HS-27A (cell line): ENCODE measurements around the gene PDE4D.
"Not testable (repeated sequence)": the region's sequence is repeated elsewhere in the genome, so short reads cannot be mapped to it uniquely, and the experiment has no call there.

Experiments used
- DNase-seq: peaks from one replicate; pipeline ENCODE4 v3.0.0-alpha.2; 2012; ENCODE audit warnings: low read depth, missing footprints

PDE4D gene

GRCh38 chr5:58965677-58966414, 927.7 kb downstream of the PDE4D start:
- no peak for DNase-seq

- DNase-seq, result no peak
Measured at GRCh38 chr5:58963821-58964220, 929.7 kb downstream of the PDE4D start.

GRCh38 chr5:58963361-58963760, 930.2 kb downstream of the PDE4D start:
- no peak for DNase-seq

GRCh38 chr5:58961631-58962280, 931.8 kb downstream of the PDE4D start:
- DNase-seq, result no peak

GRCh38 chr5:58958701-58959100, 934.8 kb downstream of the PDE4D start:
- DNase-seq, result no peak

- not testable (repeated sequence) for DNase-seq
Measured at GRCh38 chr5:58953218-58953617, 940.3 kb downstream of the PDE4D start.

- no peak for DNase-seq
Measured at GRCh38 chr5:58950224-58950623, 943.3 kb downstream of the PDE4D start.

- DNase-seq, result no peak
Measured at GRCh38 chr5:58946230-58946629, 947.3 kb downstream of the PDE4D start.

GRCh38 chr5:58944221-58944620, 949.3 kb downstream of the PDE4D start:
- no peak for DNase-seq

- DNase-seq, result no peak
Measured at GRCh38 chr5:58940446-58940845, 953.1 kb downstream of the PDE4D start.

GRCh38 chr5:58939664-58940063, 953.9 kb downstream of the PDE4D start:
- no peak for DNase-seq

- no peak for DNase-seq
Measured at GRCh38 chr5:58938563-58939424, 954.7 kb downstream of the PDE4D start.

GRCh38 chr5:58937031-58937681, 956.4 kb downstream of the PDE4D start:
- no peak for DNase-seq

GRCh38 chr5:58934629-58935097, 958.9 kb downstream of the PDE4D start:
- no peak for DNase-seq

GRCh38 chr5:58933891-58934628, 959.5 kb downstream of the PDE4D start:
- DNase-seq, result no peak

- no peak for DNase-seq
Measured at GRCh38 chr5:58932057-58932612, 961.4 kb downstream of the PDE4D start.

GRCh38 chr5:58930520-58930919, 963.0 kb downstream of the PDE4D start:
- no peak for DNase-seq

- no peak for DNase-seq
Measured at GRCh38 chr5:58929726-58930125, 963.8 kb downstream of the PDE4D start.

- no peak for DNase-seq
Measured at GRCh38 chr5:58927938-58928337, 965.6 kb downstream of the PDE4D start.

GRCh38 chr5:58927181-58927580, 966.3 kb downstream of the PDE4D start:
- no peak for DNase-seq

GRCh38 chr5:58926541-58926935, 967.0 kb downstream of the PDE4D start:
- DNase-seq, result no peak
